Measurements from ENCODE around the gene PARD6B.

DNA sequence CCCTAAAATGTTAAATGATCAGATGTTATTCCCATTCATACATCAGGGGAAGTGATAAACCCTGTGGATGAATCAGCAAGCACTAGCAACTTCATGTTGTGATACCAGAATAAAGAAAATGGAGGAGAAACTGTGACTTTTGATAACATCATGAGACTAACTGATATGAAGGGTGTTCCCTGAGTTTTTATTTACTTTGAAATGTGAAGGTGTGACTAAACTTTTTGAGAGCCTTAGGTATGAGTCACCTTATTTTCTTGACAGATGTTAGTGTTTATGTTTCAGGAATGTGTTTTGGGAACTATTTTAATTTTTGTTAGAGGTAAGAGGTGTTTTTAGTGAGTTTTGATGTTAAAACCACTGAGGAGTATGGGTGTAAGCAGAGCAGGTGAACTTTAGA, 4.4 kb downstream of the PARD6B start:
- TF ChIP-seq, protein P1, sequence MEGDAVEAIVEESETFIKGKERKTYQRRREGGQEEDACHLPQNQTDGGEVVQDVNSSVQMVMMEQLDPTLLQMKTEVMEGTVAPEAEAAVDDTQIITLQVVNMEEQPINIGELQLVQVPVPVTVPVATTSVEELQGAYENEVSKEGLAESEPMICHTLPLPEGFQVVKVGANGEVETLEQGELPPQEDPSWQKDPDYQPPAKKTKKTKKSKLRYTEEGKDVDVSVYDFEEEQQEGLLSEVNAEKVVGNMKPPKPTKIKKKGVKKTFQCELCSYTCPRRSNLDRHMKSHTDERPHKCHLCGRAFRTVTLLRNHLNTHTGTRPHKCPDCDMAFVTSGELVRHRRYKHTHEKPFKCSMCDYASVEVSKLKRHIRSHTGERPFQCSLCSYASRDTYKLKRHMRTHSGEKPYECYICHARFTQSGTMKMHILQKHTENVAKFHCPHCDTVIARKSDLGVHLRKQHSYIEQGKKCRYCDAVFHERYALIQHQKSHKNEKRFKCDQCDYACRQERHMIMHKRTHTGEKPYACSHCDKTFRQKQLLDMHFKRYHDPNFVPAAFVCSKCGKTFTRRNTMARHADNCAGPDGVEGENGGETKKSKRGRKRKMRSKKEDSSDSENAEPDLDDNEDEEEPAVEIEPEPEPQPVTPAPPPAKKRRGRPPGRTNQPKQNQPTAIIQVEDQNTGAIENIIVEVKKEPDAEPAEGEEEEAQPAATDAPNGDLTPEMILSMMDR (IDR thresholded peaks at IDR 0.05) = no peak
- no peak for TF ChIP-seq EZH2 (IDR thresholded peaks at IDR 0.05; ENCODE audit: borderline replicate concordance, insufficient read depth, low read depth, low read length, poor library complexity, severe bottlenecking)
